ENCODE measurements around the gene CIAO2B. TPM values are rescaled to one million over a fixed set of nuclear protein-coding genes. Genes with fewer than 3 reads are reported as not detected.
"Not testable (repeated sequence)": the region's sequence is repeated elsewhere in the genome, so short reads cannot be mapped to it uniquely, and the experiment has no call there.

CIAO2B gene
- total RNA-seq, 1 experiment from 2014 or later = 83.0 TPM

DNA sequence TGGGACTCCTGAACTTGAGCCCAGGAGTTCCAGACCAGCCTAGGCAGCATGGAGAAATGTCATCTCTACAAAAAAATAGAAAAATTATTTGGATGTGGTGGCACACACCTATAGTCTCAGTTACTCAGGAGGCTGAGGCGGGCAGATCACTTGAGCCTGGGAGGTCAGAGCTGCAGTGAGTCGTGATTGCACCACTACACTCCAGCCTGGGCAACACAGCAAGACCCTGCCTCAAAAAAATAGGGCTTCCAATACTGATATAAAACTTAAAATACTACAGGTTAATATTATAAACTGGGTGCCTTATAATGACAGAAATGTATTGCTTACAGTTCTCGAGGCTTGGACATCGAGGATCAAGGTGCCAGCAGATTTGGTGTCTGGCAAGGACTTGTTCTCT lies 11.7 kb upstream of the CIAO2B start:
- Histone ChIP-seq H3K56ac (ENCODE audit: insufficient read length, low read depth, low read length) (no peak overlapping the region), H3K9ac (ENCODE audit: extremely low read depth, insufficient read length, low read length) (no peak overlapping the region)

DNA sequence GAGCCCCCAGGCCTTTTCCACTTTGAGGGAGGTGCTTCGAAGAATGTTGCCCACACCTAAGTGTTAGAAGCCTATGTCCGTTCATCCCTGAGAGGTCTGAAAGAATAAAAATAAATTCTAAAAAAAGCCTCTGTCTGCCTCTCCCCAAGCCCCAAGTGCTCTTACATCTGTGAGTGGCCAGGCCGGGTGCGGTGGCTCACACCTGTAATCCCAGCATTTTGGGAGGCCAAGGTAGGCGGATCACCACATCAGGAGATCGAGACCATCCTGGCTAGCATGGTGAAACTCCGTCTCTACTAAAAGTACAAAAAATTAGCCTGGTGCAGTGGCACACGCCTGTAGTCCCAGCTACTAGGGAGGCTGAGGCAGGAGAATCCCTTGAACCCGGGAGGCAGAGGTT lies 10.8 kb upstream of the CIAO2B start:
- not testable (repeated sequence) for H3K27ac Mint-ChIP-seq; H4K8ac ChIP-seq (replicated peaks; ENCODE audit: insufficient read length, low read depth, low read length); H3K14ac ChIP-seq (ENCODE audit: insufficient read depth, low read length); H2BK5ac ChIP-seq (ENCODE audit: insufficient read length, low read length); H2BK20ac ChIP-seq (ENCODE audit: low read depth, low read length, poor library complexity, severe bottlenecking); H2BK15ac ChIP-seq (ENCODE audit: low read depth, low read length); H3K27me3 Mint-ChIP-seq (ENCODE audit: low read depth); H4K91ac ChIP-seq (ENCODE audit: insufficient read length, low read depth, low read length); H3K4me2 ChIP-seq (ENCODE audit: insufficient read depth, insufficient read length, low read length); H3K23me2 ChIP-seq (ENCODE audit: insufficient read length, low read depth, low read length, poor library complexity, severe bottlenecking); H3K23ac ChIP-seq (ENCODE audit: insufficient read length, low read depth, low read length); H3K4ac ChIP-seq (ENCODE audit: low read depth, low read length); H2AK5ac ChIP-seq (ENCODE audit: insufficient read length, low read length); H3K4me3 Mint-ChIP-seq; H2AFZ ChIP-seq (ENCODE audit: low read length); H2BK12ac ChIP-seq (ENCODE audit: insufficient read length, low read depth, low read length); H3K18ac ChIP-seq (ENCODE audit: insufficient read length, low read depth, low read length); H4K20me1 ChIP-seq (ENCODE audit: control insufficient read depth, insufficient read depth, insufficient read length); H3K9ac ChIP-seq (ENCODE audit: extremely low read depth, insufficient read length, low read length); H2BK120ac ChIP-seq (ENCODE audit: low read depth, low read length, poor library complexity, severe bottlenecking); H3K9me3 Mint-ChIP-seq; H3K79me2 ChIP-seq (ENCODE audit: insufficient read depth, low read length); H4K5ac ChIP-seq (ENCODE audit: insufficient read length, low read depth, low read length); H3K9me3 ChIP-seq (ENCODE audit: control insufficient read depth, low read depth, low read length); H3T11ph ChIP-seq (ENCODE audit: low read length); H3K79me1 ChIP-seq (ENCODE audit: insufficient read depth, low read depth, low read length, poor library complexity, severe bottlenecking); H3K4me1 ChIP-seq (ENCODE audit: insufficient read depth, low read length); H3K56ac ChIP-seq (ENCODE audit: insufficient read length, low read depth, low read length); H3K27ac ChIP-seq (ENCODE audit: insufficient read length, low read depth, low read length); DNase-seq; H3K4me1 Mint-ChIP-seq
- no CpG with 5 or more reads among the region's 9 CpGs for WGBS (ENCODE audit: extremely low coverage, insufficient read length, low lambda C conversion rate)
- peaks cover 7 to 29% (median 28%) of the 10 kb centered on the region in 3 experiments; a peak in 6 of 7 replicates for H3K36me3 Mint-ChIP-seq (ENCODE audit: insufficient read depth in 1 of 3, low read depth in 3 of 3)
- peaks cover 14% of the 10 kb centered on the region; the same call in 1 of the 2 replicates for H3K27me3 ChIP-seq (ENCODE audit: insufficient read depth, low read length)

More for the DNA sequence above, 11.7 kb upstream of the CIAO2B start:
- H3K18ac ChIP-seq (ENCODE audit: insufficient read length, low read depth, low read length) = no peak overlapping the region
- no peak overlapping the region for H2BK15ac ChIP-seq (ENCODE audit: low read depth, low read length)
- H2AK5ac ChIP-seq (ENCODE audit: insufficient read length, low read length) = no peak overlapping the region
- peaks cover 2% of the 10 kb centered on the region for H3K27me3 Mint-ChIP-seq (ENCODE audit: low read depth)
- no peak overlapping the region for H2AFZ ChIP-seq (ENCODE audit: low read length)
- no peak overlapping the region for H2BK120ac ChIP-seq (ENCODE audit: low read depth, low read length, poor library complexity, severe bottlenecking)
- no peaks in the 10 kb centered on the region for H3K23me2 ChIP-seq (ENCODE audit: insufficient read length, low read depth, low read length, poor library complexity, severe bottlenecking)
- H2BK5ac ChIP-seq (ENCODE audit: insufficient read length, low read length) = no peak overlapping the region
- no peak overlapping the region for H3K4ac ChIP-seq (ENCODE audit: low read depth, low read length)
- no peak for DNase-seq
- H3K4me1 Mint-ChIP-seq = peaks cover 2 to 4% of the 10 kb centered on the region in 2 experiments; a peak in 2 of 4 replicates
- peaks cover 7 to 26% (median 25%) of the 10 kb centered on the region in 3 experiments; a peak in 6 of 7 replicates for H3K36me3 Mint-ChIP-seq (ENCODE audit: insufficient read depth in 1 of 3, low read depth in 3 of 3)
- H4K5ac ChIP-seq (ENCODE audit: insufficient read length, low read depth, low read length) = no peak overlapping the region
- WGBS (ENCODE audit: extremely low coverage, insufficient read length, low lambda C conversion rate) = no CpG with 5 or more reads among the region's 4 CpGs
- no peak overlapping the region for H4K91ac ChIP-seq (ENCODE audit: insufficient read length, low read depth, low read length)
- no peaks in the 10 kb centered on the region for H3K79me2 ChIP-seq (ENCODE audit: insufficient read depth, low read length)
- H3K23ac ChIP-seq (ENCODE audit: insufficient read length, low read depth, low read length) = no peak overlapping the region
- TF ChIP-seq, protein P1, sequence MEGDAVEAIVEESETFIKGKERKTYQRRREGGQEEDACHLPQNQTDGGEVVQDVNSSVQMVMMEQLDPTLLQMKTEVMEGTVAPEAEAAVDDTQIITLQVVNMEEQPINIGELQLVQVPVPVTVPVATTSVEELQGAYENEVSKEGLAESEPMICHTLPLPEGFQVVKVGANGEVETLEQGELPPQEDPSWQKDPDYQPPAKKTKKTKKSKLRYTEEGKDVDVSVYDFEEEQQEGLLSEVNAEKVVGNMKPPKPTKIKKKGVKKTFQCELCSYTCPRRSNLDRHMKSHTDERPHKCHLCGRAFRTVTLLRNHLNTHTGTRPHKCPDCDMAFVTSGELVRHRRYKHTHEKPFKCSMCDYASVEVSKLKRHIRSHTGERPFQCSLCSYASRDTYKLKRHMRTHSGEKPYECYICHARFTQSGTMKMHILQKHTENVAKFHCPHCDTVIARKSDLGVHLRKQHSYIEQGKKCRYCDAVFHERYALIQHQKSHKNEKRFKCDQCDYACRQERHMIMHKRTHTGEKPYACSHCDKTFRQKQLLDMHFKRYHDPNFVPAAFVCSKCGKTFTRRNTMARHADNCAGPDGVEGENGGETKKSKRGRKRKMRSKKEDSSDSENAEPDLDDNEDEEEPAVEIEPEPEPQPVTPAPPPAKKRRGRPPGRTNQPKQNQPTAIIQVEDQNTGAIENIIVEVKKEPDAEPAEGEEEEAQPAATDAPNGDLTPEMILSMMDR (conservative IDR thresholded peaks at IDR 0.05) = no peak
- no peaks in the 10 kb centered on the region for H3K4me1 ChIP-seq (ENCODE audit: insufficient read depth, low read length)
- H3K27ac ChIP-seq (ENCODE audit: insufficient read length, low read depth, low read length) = no peak overlapping the region
- H3K79me1 ChIP-seq (ENCODE audit: insufficient read depth, low read depth, low read length, poor library complexity, severe bottlenecking) = no peaks in the 10 kb centered on the region
- H3K27ac Mint-ChIP-seq = no peak overlapping the region
- H3K14ac ChIP-seq (ENCODE audit: insufficient read depth, low read length) = no peak overlapping the region
- no peaks in the 10 kb centered on the region for H3K9me3 Mint-ChIP-seq
- no peak overlapping the region for H2BK12ac ChIP-seq (ENCODE audit: insufficient read length, low read depth, low read length)
- H3K9me3 ChIP-seq (ENCODE audit: control insufficient read depth, low read depth, low read length) = no peaks in the 10 kb centered on the region
- H3K4me3 Mint-ChIP-seq = no peak overlapping the region
- peaks cover 14% of the 10 kb centered on the region; the same call in 1 of the 2 replicates for H3K27me3 ChIP-seq (ENCODE audit: insufficient read depth, low read length)
- no peak overlapping the region for H3T11ph ChIP-seq (ENCODE audit: low read length)
- no peak overlapping the region for H3K4me2 ChIP-seq (ENCODE audit: insufficient read depth, insufficient read length, low read length)
- no peak overlapping the region for H4K8ac ChIP-seq (replicated peaks; ENCODE audit: insufficient read length, low read depth, low read length)
- no peaks in the 10 kb centered on the region for H4K20me1 ChIP-seq (ENCODE audit: control insufficient read depth, insufficient read depth, insufficient read length)
- H2BK20ac ChIP-seq (ENCODE audit: low read depth, low read length, poor library complexity, severe bottlenecking) = no peak overlapping the region
